Measurements from ENCODE around the gene RNF151. TPM values are rescaled to one million over a fixed set of nuclear protein-coding genes. Genes with fewer than 3 reads are reported as not detected.

RNF151 gene
- total and polyA plus RNA-seq, 2 of the 13 experiments (the other 11 are each of a cell fraction or from before 2014, with no cell fraction given): not detected

- Histone ChIP-seq H3K27ac (ENCODE audit: extremely low read length, insufficient read depth, low read length) (no peak overlapping the region), H3K4me1 (ENCODE audit: insufficient read depth, low read length) (peaks cover 24% of the 10 kb centered on the region), H4K20me1 (ENCODE audit: insufficient read depth, low read length) (no peaks in the 10 kb centered on the region), H3K9ac (ENCODE audit: insufficient read depth, low read depth, low read length) (no peak overlapping the region), H3K36me3 (replicated peaks in 1 of 2; ENCODE audit: control insufficient read depth in 1 of 2, insufficient read depth in 2 of 2, low read length in 2 of 2) (peaks cover 21 to 34% of the 10 kb centered on the region in 2 experiments; a peak in 3 of 5 replicates), H3K9me3 (ENCODE audit: low read length) (no peaks in the 10 kb centered on the region), H3K79me2 (ENCODE audit: insufficient read depth, low read length) (peaks cover 7% of the 10 kb centered on the region), H3K4me3 (replicated peaks in 1 of 3; ENCODE audit: insufficient read depth in 1 of 3, low read depth in 2 of 3, low read length in 3 of 3) (no peak overlapping the region), H2AFZ (ENCODE audit: low read length) (no peak overlapping the region), H3K4me2 (ENCODE audit: low read depth, low read length) (no peak overlapping the region), H3K27me3 (ENCODE audit: control insufficient read depth in 1 of 2, insufficient read depth in 2 of 2, low read length in 2 of 2) (no peaks in the 10 kb centered on the region)
- TF ChIP-seq RBFOX2 (IDR thresholded peaks at IDR 0.05; ENCODE audit: low read depth, low read length) (peak; percentile 31; the same call in 1 of the 2 replicates), TP53 (CRISPR knock-in tag; conservative IDR thresholded peaks at IDR 0.05) (no peak), ZEB1 (IDR thresholded peaks at IDR 0.05; ENCODE audit: insufficient replicate concordance, low read depth) (no peak)
- ChIA-PET CTCF (ENCODE audit: low intra/inter-chr PET ratio, low total read pairs) (no interaction called here), POLR2A (interaction anchor here (0.6 to 1.4 kb wide), 3 partner anchors 13 to 145 kb away, joined by 3 to 6 read pairs (median 4); partner anchors contain the start of gene RPS2)
- ATAC-seq: no peak
- intact Hi-C loops (cut with micrococcal nuclease; ENCODE audit: unreplicated experiment) (no loop called here), in situ Hi-C loops (cut with HindIII; ENCODE audit: extremely low pct_ligation_motif_present, low pct_unique_long_range_greater_than_20kb) (no loop called here)
- FAIRE-seq: no peak
- no peak for DNase-seq (ENCODE audit: low spot score)
- BruUV-seq (replicated peaks): no TSS peak
- WGBS (ENCODE audit: low lambda C conversion rate): 100% methylated on average over 2 of the region's 18 CpGs
Measured at GRCh38 chr16:1977875-1978268, 11.2 kb downstream of the RNF151 start.

- H3K79me2 ChIP-seq (ENCODE audit: insufficient read depth, low read length): peaks cover 2% of the 10 kb centered on the region
- H3K9ac ChIP-seq (ENCODE audit: insufficient read depth, low read depth, low read length): no peak overlapping the region
- WGBS (ENCODE audit: low lambda C conversion rate): 95% methylated on average over 27 of the region's 37 CpGs
- FAIRE-seq: no peak
- H3K36me3 ChIP-seq (replicated peaks in 1 of 2; ENCODE audit: control insufficient read depth in 1 of 2, insufficient read depth in 2 of 2, low read length in 2 of 2): peaks cover 21 to 34% of the 10 kb centered on the region in 2 experiments; a peak in 3 of 5 replicates
- no peak overlapping the region for H3K4me2 ChIP-seq (ENCODE audit: low read depth, low read length)
- no peak overlapping the region for H3K4me3 ChIP-seq (replicated peaks in 1 of 3; ENCODE audit: insufficient read depth in 1 of 3, low read depth in 2 of 3, low read length in 3 of 3)
- no peak overlapping the region for H2AFZ ChIP-seq (ENCODE audit: low read length)
- H3K4me1 ChIP-seq (ENCODE audit: insufficient read depth, low read length): peaks cover 22% of the 10 kb centered on the region
- in situ Hi-C loops (cut with HindIII; ENCODE audit: extremely low pct_ligation_motif_present, low pct_unique_long_range_greater_than_20kb): no loop called here
- DNase-seq (ENCODE audit: low spot score): no peak
- H3K27ac ChIP-seq (ENCODE audit: extremely low read length, insufficient read depth, low read length): no peak overlapping the region
- no peaks in the 10 kb centered on the region for H3K9me3 ChIP-seq (ENCODE audit: low read length)
- ATAC-seq: no peak
- no TSS peak for BruUV-seq (replicated peaks)
- intact Hi-C loops (cut with micrococcal nuclease; ENCODE audit: unreplicated experiment): no loop called here
- no peaks in the 10 kb centered on the region for H4K20me1 ChIP-seq (ENCODE audit: insufficient read depth, low read length)
- CTCF ChIA-PET (ENCODE audit: low intra/inter-chr PET ratio, low total read pairs): no interaction called here
- H3K27me3 ChIP-seq (ENCODE audit: control insufficient read depth in 1 of 2, insufficient read depth in 2 of 2, low read length in 2 of 2): no peaks in the 10 kb centered on the region
- POLR2A ChIA-PET: interaction anchor here (0.6 to 1.4 kb wide), 2 partner anchors 14 to 145 kb away, joined by 3 to 4 read pairs; partner anchors contain the start of gene RPS2
- TF ChIP-seq SUZ12 (IDR thresholded peaks at IDR 0.05; ENCODE audit: low read depth, low read length): no peak
- no peak for TF ChIP-seq FOXK2 (IDR thresholded peaks at IDR 0.05)
- no peak for TF ChIP-seq MAFK (conservative IDR thresholded peaks at IDR 0.05 in 1 of 2, IDR thresholded peaks at IDR 0.05 in 1 of 2; ENCODE audit: low read length in 2 of 2)
- TF ChIP-seq, protein P1, sequence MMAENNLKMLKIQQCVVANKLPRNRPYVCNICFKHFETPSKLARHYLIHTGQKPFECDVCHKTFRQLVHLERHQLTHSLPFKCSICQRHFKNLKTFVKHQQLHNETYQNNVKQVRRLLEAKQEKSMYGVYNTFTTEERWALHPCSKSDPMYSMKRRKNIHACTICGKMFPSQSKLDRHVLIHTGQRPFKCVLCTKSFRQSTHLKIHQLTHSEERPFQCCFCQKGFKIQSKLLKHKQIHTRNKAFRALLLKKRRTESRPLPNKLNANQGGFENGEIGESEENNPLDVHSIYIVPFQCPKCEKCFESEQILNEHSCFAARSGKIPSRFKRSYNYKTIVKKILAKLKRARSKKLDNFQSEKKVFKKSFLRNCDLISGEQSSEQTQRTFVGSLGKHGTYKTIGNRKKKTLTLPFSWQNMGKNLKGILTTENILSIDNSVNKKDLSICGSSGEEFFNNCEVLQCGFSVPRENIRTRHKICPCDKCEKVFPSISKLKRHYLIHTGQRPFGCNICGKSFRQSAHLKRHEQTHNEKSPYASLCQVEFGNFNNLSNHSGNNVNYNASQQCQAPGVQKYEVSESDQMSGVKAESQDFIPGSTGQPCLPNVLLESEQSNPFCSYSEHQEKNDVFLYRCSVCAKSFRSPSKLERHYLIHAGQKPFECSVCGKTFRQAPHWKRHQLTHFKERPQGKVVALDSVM (CRISPR knock-in tag; IDR thresholded peaks at IDR 0.05): no peak
- no peak for TF ChIP-seq CBX1 (IDR thresholded peaks at IDR 0.05; ENCODE audit: low read depth)
- no peak for TF ChIP-seq ZSCAN20 (CRISPR knock-in tag; IDR thresholded peaks at IDR 0.05; ENCODE audit: borderline replicate concordance)
- TF ChIP-seq ZNF451 (CRISPR knock-in tag; IDR thresholded peaks at IDR 0.05): no peak
- no peak for TF ChIP-seq NBN (conservative IDR thresholded peaks at IDR 0.05)
- no peak for TF ChIP-seq HNRNPLL (IDR thresholded peaks at IDR 0.05; ENCODE audit: low read depth, low read length, poor library complexity, severe bottlenecking)
- TF ChIP-seq GZF1 (CRISPR knock-in tag; IDR thresholded peaks at IDR 0.05): no peak
- no peak for TF ChIP-seq ARNT (IDR thresholded peaks at IDR 0.05)
- no peak for TF ChIP-seq NCOR1 (IDR thresholded peaks at IDR 0.05; ENCODE audit: borderline replicate concordance, low read length)
- no peak for TF ChIP-seq HHEX (CRISPR knock-in tag; IDR thresholded peaks at IDR 0.05)
- TF ChIP-seq GATA4 (IDR thresholded peaks at IDR 0.05; ENCODE audit: borderline replicate concordance, low read depth): no peak
Measured at GRCh38 chr16:1978476-1979120, 11.9 kb downstream of the RNF151 start.

All from HepG2 (cell line).